AG04449 (cell line): ENCODE results near the gene SAMD11.

ENCODE experiments used
- CTCF ChIA-PET: fragments of 350-600 bp; formaldehyde crosslinking; extraction: SDS; loops from one replicate; lab custom pipeline; 2021; ENCODE audit warnings: antibody characterized with exemption; lab: Yijun Ruan, JAX
- POLR2A ChIA-PET: fragments of 400-600, 350-600 bp; formaldehyde crosslinking; extraction: SDS; loops from one replicate; lab custom pipeline; 2020; ENCODE audit warnings: antibody characterized with exemption, inconsistent platforms; lab: Yijun Ruan, JAX
- DNase-seq: peaks from one replicate; pipeline ENCODE4 v3.0.0-alpha.2; 2010; ENCODE audit warnings: low read depth, low spot score
- H3K4me3 ChIP-seq: 2 replicates; pipeline ENCODE4 v1.5.1; 2011; ENCODE audit warnings: low read depth, mild to moderate bottlenecking, control low read depth, low read length
- TF ChIP-seq, protein P1 (sequence below): IDR thresholded peaks from one replicate; pipeline ENCODE4 v1.5.1; 2011; ENCODE audit warnings: mild to moderate bottlenecking, moderate library complexity, low read length, control low read depth, inconsistent platforms; ENCODE audit not compliant: insufficient read depth; ENCODE audit errors: missing control alignments

Gene SAMD11

DNA sequence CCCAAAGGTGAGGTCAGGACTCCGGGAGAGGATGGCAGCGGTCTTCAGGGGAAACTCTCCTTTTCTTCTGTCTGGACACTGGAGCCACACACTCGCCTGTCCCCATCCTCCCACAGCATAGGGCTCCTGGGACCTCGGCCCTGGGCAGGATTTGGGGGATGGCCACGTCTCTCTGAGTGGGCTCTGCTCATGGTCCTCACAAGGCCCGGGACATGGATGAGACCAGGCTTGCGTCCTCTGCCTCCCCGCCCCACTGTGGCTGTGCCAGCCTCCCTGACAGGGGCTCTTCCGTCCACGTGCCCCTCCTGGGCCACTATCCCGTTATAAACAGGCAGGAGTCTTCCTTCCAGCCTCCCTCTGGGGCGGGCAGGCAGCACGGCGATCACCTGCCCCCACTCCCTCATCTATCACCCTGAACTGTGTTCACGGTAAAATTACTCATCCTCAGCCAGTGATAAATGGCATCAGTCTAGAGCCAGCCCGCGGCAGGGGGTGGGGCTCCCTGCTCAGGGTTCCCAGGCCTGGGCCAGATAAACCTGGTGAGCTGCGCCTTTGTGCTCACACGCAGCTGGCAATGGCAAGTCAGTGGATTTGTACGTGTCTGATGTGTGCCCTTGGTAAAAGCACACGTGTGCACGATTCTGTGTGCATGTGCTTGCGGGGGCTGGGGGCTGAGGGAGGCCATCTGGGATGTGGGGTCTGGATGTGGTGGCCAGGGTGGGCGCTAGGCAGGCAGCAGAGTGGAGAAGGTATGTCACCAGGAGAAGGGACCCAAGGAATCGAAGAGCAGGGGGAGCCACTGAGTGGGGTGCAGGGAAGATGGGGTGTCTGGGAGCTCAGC, 12.6 kb upstream of the SAMD11 start:
- ChIA-PET CTCF (interaction anchor here (1.2 to 2.0 kb wide), 3 partner anchors 15 to 74 kb away, joined by 3 to 5 read pairs (median 4); no protein-coding TSS in a partner anchor), POLR2A (no interaction called here)

DNA sequence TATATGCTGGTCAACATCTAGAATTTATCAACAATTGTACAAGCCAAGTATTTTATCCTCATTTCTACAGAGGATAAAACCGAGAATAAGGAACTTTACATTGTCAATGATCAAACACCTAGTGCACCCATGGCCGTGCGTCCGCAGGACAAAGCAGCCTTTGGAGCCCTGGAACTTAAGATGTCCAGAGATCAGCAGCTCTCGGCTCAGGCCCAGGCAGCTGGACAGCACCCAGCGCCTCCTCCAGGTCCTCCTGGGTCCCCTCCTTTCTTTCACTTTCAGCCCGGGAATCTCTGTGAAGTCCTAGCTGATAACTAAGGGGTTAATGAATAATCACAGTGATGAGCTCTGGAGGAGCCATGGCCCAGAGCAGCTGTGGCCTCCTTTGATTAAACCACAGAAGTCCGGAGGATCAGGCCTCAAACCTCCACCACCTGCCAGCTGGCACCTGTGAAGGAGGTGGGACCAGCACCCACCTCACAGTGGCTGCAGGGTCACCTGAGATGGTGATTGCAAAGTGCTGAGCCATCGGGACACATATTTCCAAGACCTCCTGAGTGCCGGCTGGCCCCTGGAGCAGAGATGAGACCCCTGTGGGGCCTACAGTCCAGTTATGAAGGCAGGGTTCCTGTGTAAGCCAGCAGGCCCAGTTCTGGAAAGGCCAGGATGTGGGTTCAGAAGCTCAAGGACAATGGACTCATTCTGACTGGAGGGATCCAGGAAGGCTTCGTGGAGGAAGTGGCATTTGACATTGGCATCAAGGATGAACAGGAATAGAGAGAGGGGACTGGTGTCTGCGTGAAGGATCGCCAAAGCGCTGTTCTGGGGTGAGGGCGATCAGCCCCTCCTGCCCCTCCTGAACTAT, 11.6 kb upstream of the SAMD11 start:
- ChIA-PET POLR2A (no interaction called here), CTCF (interaction anchor here (1.0 to 2.0 kb wide), 4 partner anchors 8 to 90 kb away, joined by 4 to 11 read pairs (median 5); no protein-coding TSS in a partner anchor)

More for the DNA sequence above, 12.6 kb upstream of the SAMD11 start:
- H3K4me3 ChIP-seq, result no peak overlapping the region
- no peak for DNase-seq
- TF ChIP-seq, protein P1, sequence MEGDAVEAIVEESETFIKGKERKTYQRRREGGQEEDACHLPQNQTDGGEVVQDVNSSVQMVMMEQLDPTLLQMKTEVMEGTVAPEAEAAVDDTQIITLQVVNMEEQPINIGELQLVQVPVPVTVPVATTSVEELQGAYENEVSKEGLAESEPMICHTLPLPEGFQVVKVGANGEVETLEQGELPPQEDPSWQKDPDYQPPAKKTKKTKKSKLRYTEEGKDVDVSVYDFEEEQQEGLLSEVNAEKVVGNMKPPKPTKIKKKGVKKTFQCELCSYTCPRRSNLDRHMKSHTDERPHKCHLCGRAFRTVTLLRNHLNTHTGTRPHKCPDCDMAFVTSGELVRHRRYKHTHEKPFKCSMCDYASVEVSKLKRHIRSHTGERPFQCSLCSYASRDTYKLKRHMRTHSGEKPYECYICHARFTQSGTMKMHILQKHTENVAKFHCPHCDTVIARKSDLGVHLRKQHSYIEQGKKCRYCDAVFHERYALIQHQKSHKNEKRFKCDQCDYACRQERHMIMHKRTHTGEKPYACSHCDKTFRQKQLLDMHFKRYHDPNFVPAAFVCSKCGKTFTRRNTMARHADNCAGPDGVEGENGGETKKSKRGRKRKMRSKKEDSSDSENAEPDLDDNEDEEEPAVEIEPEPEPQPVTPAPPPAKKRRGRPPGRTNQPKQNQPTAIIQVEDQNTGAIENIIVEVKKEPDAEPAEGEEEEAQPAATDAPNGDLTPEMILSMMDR, result no peak

DNA sequence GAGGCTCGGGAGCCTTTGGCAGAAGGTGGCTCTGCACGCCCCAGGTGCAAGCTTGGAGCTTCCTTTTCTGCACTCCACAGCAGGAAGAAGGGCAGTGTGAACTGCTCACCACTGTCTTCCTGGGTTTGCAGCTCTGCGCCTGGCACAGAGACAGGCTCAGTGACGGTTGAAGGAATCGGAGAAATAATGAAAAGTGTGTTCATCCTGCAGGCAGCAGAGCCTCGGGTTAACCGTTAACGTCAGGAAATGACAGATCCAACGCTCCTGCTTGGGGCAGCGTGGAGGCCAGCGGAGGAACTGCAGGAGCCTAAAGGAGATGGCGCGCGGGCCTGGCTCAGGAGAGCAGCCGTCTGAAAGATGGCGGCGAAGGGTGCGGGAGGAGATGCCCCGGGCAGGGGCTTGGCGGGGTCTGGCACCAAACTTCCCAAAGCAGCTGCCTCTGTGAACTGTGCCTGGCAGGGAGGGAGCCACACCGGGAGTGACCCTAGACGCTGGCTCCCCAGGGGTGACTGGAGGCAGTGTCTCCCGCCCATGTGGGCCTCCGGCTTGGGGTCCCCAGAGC, 10.9 kb upstream of the SAMD11 start:
- CTCF ChIA-PET, result interaction anchor here (1.0 to 2.0 kb wide), 4 partner anchors 9 to 89 kb away, joined by 4 to 11 read pairs (median 5); no protein-coding TSS in a partner anchor

More for the DNA sequence above, 11.6 kb upstream of the SAMD11 start:
- no peak for DNase-seq
- TF ChIP-seq, protein P1, result no peak
- H3K4me3 ChIP-seq, result no peak overlapping the region

DNA sequence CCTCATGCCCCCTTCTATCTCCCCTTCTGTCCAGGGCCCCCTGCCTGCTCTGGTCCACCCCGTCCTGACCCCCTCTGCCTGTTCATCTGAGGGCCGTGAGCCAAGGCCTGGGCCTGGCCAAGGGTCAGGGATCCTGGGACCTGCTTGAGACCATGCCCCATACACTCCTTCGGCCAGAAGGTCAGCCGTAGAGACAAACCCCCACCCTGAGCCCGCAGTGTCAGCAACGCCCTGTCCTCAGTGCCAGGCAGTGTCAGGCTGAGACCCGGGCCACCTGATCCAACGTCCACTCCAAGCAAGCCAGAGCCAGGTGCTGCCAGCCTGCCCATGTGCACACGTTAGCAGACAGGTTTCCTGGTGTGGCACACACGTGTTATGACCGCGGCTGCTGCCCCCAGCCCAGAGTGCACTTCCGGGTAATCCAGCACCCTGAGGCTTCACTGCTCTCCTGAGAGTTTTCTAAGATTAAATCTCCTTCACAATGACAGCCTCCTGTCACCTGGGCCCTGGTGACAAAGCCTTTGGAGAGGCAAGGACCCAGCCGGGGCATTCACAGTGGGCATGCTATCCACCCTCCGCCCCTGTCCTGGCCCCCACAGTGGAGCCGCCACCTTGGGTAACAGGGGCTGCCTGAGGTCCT, 10.1 kb upstream of the SAMD11 start:
- TF ChIP-seq, protein P1, result no peak
- ChIA-PET CTCF (interaction anchor here (0.8 to 2.4 kb wide), 4 partner anchors 8 to 13 kb away, joined by 4 to 19 read pairs (median 8); no protein-coding TSS in a partner anchor), POLR2A (no interaction called here)
- DNase-seq, result no peak
- H3K4me3 ChIP-seq, result no peak overlapping the region

More for the DNA sequence above, 10.9 kb upstream of the SAMD11 start:
- POLR2A ChIA-PET, result no interaction called here
- TF ChIP-seq, protein P1, result peak; percentile 47
- DNase-seq, result no peak
- H3K4me3 ChIP-seq, result no peak overlapping the region

DNA sequence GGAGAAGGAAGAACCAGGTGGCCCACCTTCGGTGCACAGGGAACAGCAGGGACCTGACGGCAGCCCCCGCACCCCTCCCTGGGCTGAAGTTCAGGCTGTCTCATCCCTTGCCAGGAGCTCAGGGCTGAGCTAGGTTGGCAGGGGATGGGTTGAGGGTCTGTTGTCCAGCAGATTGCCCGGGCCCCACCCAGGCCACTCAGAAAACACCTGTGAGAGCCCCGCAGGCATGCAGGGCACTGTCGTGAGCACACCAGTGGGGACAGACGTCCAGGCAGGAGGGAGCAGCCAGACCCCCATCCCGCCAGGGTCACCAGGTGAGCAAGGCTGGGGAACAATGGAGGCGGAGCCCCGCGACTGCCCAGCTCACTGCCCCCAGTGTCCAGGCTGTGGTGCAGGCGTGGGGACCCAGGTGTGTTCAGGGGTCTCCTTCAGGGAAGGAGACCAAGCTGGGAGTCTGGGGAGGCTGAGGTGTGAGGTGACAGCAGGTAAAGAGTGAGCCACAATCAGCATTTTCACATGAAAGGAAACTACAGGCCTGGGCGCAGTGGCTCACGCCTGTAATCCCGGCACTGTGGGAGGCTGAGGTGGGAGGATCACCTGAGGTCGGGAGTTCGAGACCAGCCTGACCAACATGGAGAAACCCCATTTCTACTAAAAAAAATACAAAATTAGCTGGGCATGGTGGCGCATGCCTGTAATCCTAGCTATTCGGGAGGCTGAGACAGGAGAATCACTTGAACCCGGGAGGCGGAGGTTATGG, 9.4 kb upstream of the SAMD11 start:
- no peak overlapping the region for H3K4me3 ChIP-seq
- ChIA-PET POLR2A (no interaction called here), CTCF (interaction anchor here (0.8 to 2.4 kb wide), 3 partner anchors 9 to 17 kb away, joined by 3 to 19 read pairs (median 4); no protein-coding TSS in a partner anchor)
- no peak for DNase-seq
- TF ChIP-seq, protein P1, result no peak
